Measurements from ENCODE around the gene TUBA1A. TPM values are rescaled to one million over a fixed set of nuclear protein-coding genes. Genes with fewer than 3 reads are reported as not detected.
"Not testable (repeated sequence)": the region's sequence is repeated elsewhere in the genome, so short reads cannot be mapped to it uniquely, and the experiment has no call there.

Gene TUBA1A
- total RNA-seq, 6 donors from 2014 or later, result 54.2 to 191 (median 122) TPM

DNA sequence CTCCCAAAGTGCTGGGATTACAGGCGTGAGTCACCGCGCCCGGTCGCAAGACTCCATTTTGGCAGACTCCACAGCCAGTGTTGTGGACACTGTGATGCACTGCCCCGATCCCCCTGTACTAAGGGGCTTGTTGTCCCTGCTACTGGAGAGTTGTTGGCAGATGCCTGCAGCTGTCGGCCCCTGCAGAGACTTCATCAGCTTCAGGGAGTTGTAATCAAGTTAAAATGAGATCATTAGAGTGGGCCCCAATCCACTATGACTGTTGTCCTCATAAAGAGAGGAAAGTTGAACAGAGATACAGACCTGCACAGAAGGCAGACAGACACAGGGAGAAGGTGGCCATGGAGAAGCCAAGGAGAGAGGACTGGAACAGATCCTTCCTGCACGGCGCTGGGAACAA is 23.7 kb upstream of the TUBA1A start:
- TF ChIP-seq POLR2A (IDR thresholded peaks at IDR 0.05) (no peak), EP300 (IDR thresholded peaks at IDR 0.05) (no peak), POLR2AphosphoS5 (IDR thresholded peaks at IDR 0.05) (no peak)
- TF ChIP-seq, protein P1, sequence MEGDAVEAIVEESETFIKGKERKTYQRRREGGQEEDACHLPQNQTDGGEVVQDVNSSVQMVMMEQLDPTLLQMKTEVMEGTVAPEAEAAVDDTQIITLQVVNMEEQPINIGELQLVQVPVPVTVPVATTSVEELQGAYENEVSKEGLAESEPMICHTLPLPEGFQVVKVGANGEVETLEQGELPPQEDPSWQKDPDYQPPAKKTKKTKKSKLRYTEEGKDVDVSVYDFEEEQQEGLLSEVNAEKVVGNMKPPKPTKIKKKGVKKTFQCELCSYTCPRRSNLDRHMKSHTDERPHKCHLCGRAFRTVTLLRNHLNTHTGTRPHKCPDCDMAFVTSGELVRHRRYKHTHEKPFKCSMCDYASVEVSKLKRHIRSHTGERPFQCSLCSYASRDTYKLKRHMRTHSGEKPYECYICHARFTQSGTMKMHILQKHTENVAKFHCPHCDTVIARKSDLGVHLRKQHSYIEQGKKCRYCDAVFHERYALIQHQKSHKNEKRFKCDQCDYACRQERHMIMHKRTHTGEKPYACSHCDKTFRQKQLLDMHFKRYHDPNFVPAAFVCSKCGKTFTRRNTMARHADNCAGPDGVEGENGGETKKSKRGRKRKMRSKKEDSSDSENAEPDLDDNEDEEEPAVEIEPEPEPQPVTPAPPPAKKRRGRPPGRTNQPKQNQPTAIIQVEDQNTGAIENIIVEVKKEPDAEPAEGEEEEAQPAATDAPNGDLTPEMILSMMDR (IDR thresholded peaks at IDR 0.05), result no peak
- Histone ChIP-seq H3K36me3 (no peaks in the 10 kb centered on the region), H3K27ac (no peak overlapping the region), H3K27me3 (no peaks in the 10 kb centered on the region), H3K9me3 (no peaks in the 10 kb centered on the region), H3K4me1 (peaks cover 0 to 19% (median 11%) of the 10 kb centered on the region in 4 donors), H3K4me3 (no peak overlapping the region)
- no peak for ATAC-seq (ENCODE audit: low FRiP score in 2 of 2)
- DNase-seq, result no peak
- WGBS, 2 donors, result 80 to 97% methylated on average over 3 to 9 of the region's 9 CpGs

DNA sequence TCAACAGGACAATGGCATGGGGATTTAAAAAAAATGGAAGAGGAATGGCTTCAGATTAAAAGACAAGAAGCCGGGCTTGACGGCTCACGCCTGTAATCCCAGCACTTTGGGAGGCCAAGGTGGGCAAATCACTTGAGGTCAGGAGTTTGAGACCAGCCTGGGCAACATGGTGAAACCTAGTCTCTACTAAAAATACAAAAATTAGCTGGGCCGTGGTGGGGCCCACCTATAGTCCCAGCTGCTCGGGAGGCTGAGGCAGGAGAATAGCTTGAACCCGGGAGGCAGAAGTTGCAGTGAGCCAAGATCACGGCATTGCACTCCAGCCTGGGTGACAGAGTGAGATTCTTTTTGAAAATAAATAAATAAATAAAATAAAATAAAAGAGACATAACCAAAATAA is 21.8 kb upstream of the TUBA1A start:
- H3K9me3 ChIP-seq, H3K27ac ChIP-seq: not testable (repeated sequence)
- 81 to 86% methylated on average over 7 of the region's 7 CpGs for WGBS, 2 donors

DNA sequence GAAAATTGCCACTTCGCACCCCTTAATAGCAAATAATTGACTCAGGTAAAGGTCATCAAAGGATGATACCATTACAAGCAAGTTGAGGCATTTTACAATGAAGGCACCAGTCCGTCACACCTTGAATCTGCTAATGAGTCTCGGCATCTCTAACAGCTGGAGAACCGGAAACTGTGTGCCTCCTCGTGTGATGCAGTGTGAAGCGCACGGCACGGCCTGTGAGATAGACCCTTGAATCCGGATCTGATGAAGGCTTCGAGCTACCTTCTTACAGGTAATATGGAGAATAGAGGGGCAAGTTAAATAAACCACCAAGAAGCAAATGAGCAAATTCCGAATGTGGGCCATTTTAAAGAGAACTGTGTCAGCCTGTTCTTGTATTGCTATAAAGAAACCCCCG is 19.8 kb upstream of the TUBA1A start:
- no peaks in the 10 kb centered on the region for H3K27me3 ChIP-seq
- ATAC-seq (ENCODE audit: low FRiP score in 2 of 2) (no peak), DNase-seq (no peak)
- peaks cover 0 to under 1% (median 0%) of the 10 kb centered on the region in 4 donors for H3K4me1 ChIP-seq
- no peak overlapping the region for H3K4me3 ChIP-seq
- TF ChIP-seq, protein P1 (IDR thresholded peaks at IDR 0.05), result no peak
- TF ChIP-seq POLR2A (IDR thresholded peaks at IDR 0.05), result no peak
- no peak for TF ChIP-seq POLR2AphosphoS5 (IDR thresholded peaks at IDR 0.05)
- no peak for TF ChIP-seq EP300 (IDR thresholded peaks at IDR 0.05)
- no peaks in the 10 kb centered on the region for H3K9me3 ChIP-seq
- H3K27ac ChIP-seq, result no peak overlapping the region
- no peaks in the 10 kb centered on the region for H3K36me3 ChIP-seq
- 83 to 90% methylated on average over 12 of the region's 12 CpGs for WGBS, 2 donors

More for the DNA sequence above, 21.8 kb upstream of the TUBA1A start:
- H3K27me3 ChIP-seq; ATAC-seq (ENCODE audit: low FRiP score in 2 of 2); H3K4me3 ChIP-seq; DNase-seq; H3K36me3 ChIP-seq: not testable (repeated sequence)
- H3K4me1 ChIP-seq, result peaks cover 0 to 19% (median 11%) of the 10 kb centered on the region in 4 donors

DNA sequence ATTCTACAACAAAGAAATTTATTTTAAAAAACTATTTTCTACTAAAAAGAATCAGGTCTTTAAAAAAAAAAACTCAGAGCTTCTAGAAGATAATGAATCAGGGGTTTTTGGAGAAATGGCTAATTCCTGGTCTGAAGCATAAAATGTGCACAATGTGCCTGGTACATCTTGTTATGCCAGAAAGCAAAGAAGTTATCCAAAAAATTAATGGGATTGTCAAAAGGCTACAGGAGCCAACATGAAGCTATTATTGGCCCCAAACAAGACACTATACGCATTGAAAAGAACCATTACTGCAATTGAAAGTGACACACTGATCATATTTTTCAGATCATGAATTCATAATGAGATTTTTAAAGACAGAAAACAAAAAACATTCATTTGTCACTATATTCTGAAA is 19.3 kb upstream of the TUBA1A start:
- whole genome bisulfite sequencing, 2 donors, result 87 to 100% methylated on average over 1 of the region's 1 CpG
- ATAC-seq (ENCODE audit: low FRiP score in 2 of 2), result no peak
- H3K27ac ChIP-seq, result no peak overlapping the region

DNA sequence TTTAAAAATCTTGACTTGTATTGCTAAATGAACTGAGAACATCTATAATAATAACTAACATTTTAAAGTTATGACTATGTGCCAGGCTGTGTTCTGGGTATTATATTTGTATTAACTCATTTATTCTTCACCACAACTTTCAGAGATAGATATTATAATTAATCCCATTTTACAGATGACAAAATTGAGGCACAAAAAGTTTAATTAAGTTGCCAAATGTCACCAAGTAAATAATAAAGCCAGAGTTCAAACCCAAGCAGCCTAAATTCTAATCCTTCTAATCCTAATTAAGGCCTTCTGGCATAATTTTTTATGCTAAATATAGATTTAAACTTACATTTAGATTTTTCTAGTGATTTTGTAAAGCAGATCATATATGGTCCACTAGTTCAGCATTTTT is 17.5 kb upstream of the TUBA1A start:
- H3K27me3 ChIP-seq, result no peaks in the 10 kb centered on the region
- no peak overlapping the region for H3K27ac ChIP-seq
- DNase-seq (no peak), ATAC-seq (ENCODE audit: low FRiP score in 2 of 2) (no peak)
- TF ChIP-seq, protein P1 (IDR thresholded peaks at IDR 0.05), result no peak
- no peak for TF ChIP-seq POLR2A (IDR thresholded peaks at IDR 0.05)
- TF ChIP-seq EP300 (IDR thresholded peaks at IDR 0.05), result no peak
- TF ChIP-seq POLR2AphosphoS5 (IDR thresholded peaks at IDR 0.05), result no peak
- H3K36me3 ChIP-seq, result no peaks in the 10 kb centered on the region
- no peak overlapping the region for H3K4me3 ChIP-seq
- H3K4me1 ChIP-seq, result peaks cover 7 to 10% (median 9%) of the 10 kb centered on the region in 4 donors
- no peaks in the 10 kb centered on the region for H3K9me3 ChIP-seq

More for the DNA sequence above, 19.3 kb upstream of the TUBA1A start:
- no peak for DNase-seq
- Histone ChIP-seq H3K36me3 (no peaks in the 10 kb centered on the region), H3K4me1 (no peaks in the 10 kb centered on the region), H3K9me3 (no peaks in the 10 kb centered on the region), H3K4me3 (no peak overlapping the region), H3K27me3 (no peaks in the 10 kb centered on the region)
- TF ChIP-seq POLR2A (IDR thresholded peaks at IDR 0.05) (no peak), EP300 (IDR thresholded peaks at IDR 0.05) (no peak), POLR2AphosphoS5 (IDR thresholded peaks at IDR 0.05) (no peak)
- TF ChIP-seq, protein P1 (IDR thresholded peaks at IDR 0.05), result no peak
